Lower lobe of right lung (tissue), 2 donors: ENCODE data around the gene LRRC58. TPM values are rescaled to one million over a fixed set of nuclear protein-coding genes. Genes with fewer than 3 reads are reported as not detected.
"Not testable (repeated sequence)": the region's sequence is repeated elsewhere in the genome, so short reads cannot be mapped to it uniquely, and the experiment has no call there.

Experiments used
- ATAC-seq, 2 donors: fragments of 200-7000 bp; cut with Tn5 transposase; one replicate each; pipeline ENCODE4 v1.9.1; 2020 to 2022; ENCODE audit warnings: mild to moderate bottlenecking in 2 of 2, moderate library complexity in 2 of 2
- DNase-seq: peaks from one replicate; pipeline ENCODE4 v3.0.0-alpha.2; 2020
- H3K27ac ChIP-seq: fragments of 200-600 bp; one replicate; pipeline ENCODE4 v1.8.0; 2022
- H3K27me3 ChIP-seq: fragments of 200-600 bp; one replicate; pipeline ENCODE4 v1.8.0; 2022; ENCODE audit warnings: low read depth
- H3K36me3 ChIP-seq: fragments of 200-600 bp; one replicate; pipeline ENCODE4 v1.8.0; 2022; ENCODE audit warnings: mild to moderate bottlenecking
- H3K4me1 ChIP-seq: fragments of 200-600 bp; one replicate; pipeline ENCODE4 v1.8.0; 2022
- H3K4me3 ChIP-seq: fragments of 200-600 bp; one replicate; pipeline ENCODE4 v1.8.0; 2022; ENCODE audit warnings: mild to moderate bottlenecking
- H3K9me3 ChIP-seq: fragments of 200-600 bp; one replicate; pipeline ENCODE4 v1.8.0; 2022
- CTCF ChIP-seq: fragments of 200-600 bp; IDR thresholded peaks from one replicate; pipeline ENCODE4 v1.8.0; 2022; ENCODE audit warnings: antibody characterized with exemption, mild to moderate bottlenecking
- intact Hi-C: fragments of 100-400 bp; cut with DNase I; formaldehyde crosslinking; loops from one replicate; pipeline ENCODE4 v1.11.0; 2022
- total RNA-seq: library from RNA; stranded (reverse); fragmentation: NEBNext Ultra II Directional; extraction: Animal tissue kit (Norgen Biotek cat#: 25700); gene quantifications from one replicate; pipeline ENCODE4 v1.2.1, GENCODE V29; 2021
- donor health status: DM: no; HTN: yes; CAD: no; lungs with severe emphysema.

The LRRC58 gene
- total RNA-seq, 1 donor from 2014 or later = 19.5 TPM

- no peaks in the 10 kb centered on the region for H3K36me3 ChIP-seq
- ATAC-seq (no peak), DNase-seq (no peak)
- no peak for TF ChIP-seq CTCF
- H3K9me3 ChIP-seq = no peaks in the 10 kb centered on the region
- intact Hi-C loops = no loop called here
- no peak overlapping the region for H3K27ac ChIP-seq
- H3K4me3 ChIP-seq = no peak overlapping the region
- H3K27me3 ChIP-seq = no peaks in the 10 kb centered on the region
- no peaks in the 10 kb centered on the region for H3K4me1 ChIP-seq
These were observed 44.5 kb downstream of the LRRC58 start for GRCh38 chr3:120304616-120305015.

- H3K36me3 ChIP-seq = no peaks in the 10 kb centered on the region
- no peaks in the 10 kb centered on the region for H3K9me3 ChIP-seq
- no peak overlapping the region for H3K27ac ChIP-seq
- intact Hi-C loops = no loop called here
- ATAC-seq (peak in 1 of 2 donors; percentile 35), DNase-seq (no peak)
- no peak overlapping the region for H3K4me3 ChIP-seq
- no peaks in the 10 kb centered on the region for H3K27me3 ChIP-seq
- no peaks in the 10 kb centered on the region for H3K4me1 ChIP-seq
- no peak for TF ChIP-seq CTCF
These were observed 46.8 kb downstream of the LRRC58 start for GRCh38 chr3:120302361-120302760.

DNA sequence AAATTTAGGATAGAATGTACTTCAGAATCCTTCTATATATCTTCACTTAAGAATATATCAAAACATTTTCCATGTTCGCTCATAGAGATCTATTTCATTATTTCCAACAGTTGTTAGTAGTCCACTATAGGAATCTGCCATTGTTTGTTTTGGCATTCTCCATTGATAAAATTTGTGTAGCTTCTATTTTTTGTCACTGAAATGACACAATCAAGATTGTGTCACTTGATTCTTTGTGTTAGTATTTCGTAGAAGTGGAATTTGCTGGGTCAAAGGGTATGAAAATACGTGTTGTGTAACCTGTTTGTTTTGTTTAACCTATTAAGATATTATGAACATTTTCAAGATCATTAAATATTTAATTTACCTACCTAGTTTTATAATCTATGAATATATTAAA is 48.2 kb downstream of the LRRC58 start:
- Histone ChIP-seq H3K4me3 (no peak overlapping the region), H3K36me3 (no peaks in the 10 kb centered on the region), H3K9me3 (no peaks in the 10 kb centered on the region), H3K27ac (no peak overlapping the region), H3K4me1 (no peaks in the 10 kb centered on the region), H3K27me3 (no peaks in the 10 kb centered on the region)
- ATAC-seq (no peak), DNase-seq (no peak)
- intact Hi-C loops = no loop called here
- TF ChIP-seq CTCF = no peak

DNA sequence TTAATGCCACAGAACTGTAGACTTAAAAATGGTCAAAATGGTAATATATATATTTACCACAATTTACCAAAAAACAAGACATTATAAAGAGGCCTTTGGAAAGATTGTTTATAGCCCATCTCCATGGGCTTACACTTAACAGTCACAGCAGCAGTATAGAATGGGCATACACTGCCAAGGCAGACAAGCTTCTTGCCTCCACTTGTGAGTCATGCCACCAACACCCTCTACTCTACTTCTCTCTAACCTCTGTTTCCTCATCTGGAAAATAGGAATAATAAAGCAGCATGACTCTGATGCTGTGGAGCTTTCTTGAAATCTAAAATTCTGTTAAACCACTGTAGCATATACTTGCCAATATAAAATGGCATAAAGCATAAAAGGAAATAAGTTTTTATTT is 49.8 kb downstream of the LRRC58 start:
- intact Hi-C loops = no loop called here
- Histone ChIP-seq H3K9me3 (no peaks in the 10 kb centered on the region), H3K4me1 (no peaks in the 10 kb centered on the region), H3K4me3 (no peak overlapping the region), H3K27ac (no peak overlapping the region), H3K36me3 (no peaks in the 10 kb centered on the region), H3K27me3 (no peaks in the 10 kb centered on the region)
- DNase-seq (no peak), ATAC-seq (peak; percentile 42 to 45)
- TF ChIP-seq CTCF = no peak

DNA sequence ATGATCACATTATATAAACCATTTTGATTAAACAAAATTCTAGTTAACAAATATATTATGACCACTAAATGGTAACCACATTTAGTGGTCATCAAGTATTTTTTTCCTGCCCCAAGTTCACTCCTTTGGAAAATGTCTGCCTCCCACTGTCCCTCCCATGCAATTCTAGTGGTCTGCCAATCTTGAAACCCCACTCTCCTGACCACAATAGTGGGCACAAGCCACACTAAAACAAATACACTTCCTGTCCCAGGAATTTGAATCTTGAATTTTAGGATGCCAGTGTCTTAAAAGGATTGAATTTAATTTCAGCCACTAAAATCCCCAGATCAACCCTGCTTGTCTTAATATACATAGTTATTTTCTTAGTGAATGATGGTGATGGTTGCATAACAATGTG is 50.2 kb downstream of the LRRC58 start:
- ATAC-seq (no peak), DNase-seq (no peak)
- Histone ChIP-seq H3K27me3 (no peaks in the 10 kb centered on the region), H3K4me3 (no peak overlapping the region), H3K9me3 (no peaks in the 10 kb centered on the region), H3K4me1 (no peaks in the 10 kb centered on the region), H3K27ac (no peak overlapping the region), H3K36me3 (no peaks in the 10 kb centered on the region)
- TF ChIP-seq CTCF = no peak
- intact Hi-C loops = no loop called here

DNA sequence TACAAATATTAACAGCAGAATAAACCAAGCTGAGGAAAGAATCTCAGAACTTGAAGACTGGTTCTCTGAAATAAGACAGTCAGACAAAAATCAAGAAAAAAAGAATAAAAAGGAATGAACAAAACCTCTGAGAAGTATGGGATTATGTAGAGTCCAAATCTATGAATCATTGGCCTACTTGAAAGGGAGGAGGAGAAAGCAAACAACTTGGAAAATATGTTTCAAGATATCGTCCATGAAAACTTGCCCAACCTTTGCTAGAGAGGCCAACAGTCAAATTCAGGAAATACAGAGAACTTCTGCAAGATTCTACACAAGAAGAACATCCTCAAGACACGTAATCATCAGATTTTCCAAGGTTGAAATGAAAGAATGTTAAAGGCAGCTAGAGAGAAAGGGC is 57.6 kb downstream of the LRRC58 start:
- ATAC-seq, H3K36me3 ChIP-seq, H3K27ac ChIP-seq, H3K27me3 ChIP-seq, H3K9me3 ChIP-seq, H3K4me1 ChIP-seq, H3K4me3 ChIP-seq, DNase-seq, intact Hi-C loops: not testable (repeated sequence)
